Keratinocyte (primary cell): Measurements from ENCODE around the gene PROM1.

Source experiments
- EZH2 ChIP-seq: IDR thresholded peaks from one replicate; pipeline ENCODE4 v1.6.1; 2012; ENCODE audit warnings: inconsistent platforms, mild to moderate bottlenecking, low read length, moderate library complexity
- TF ChIP-seq, protein P1 (sequence below), 3 experiments: IDR thresholded peaks in 1 of 3; conservative IDR thresholded peaks in 1 of 3; optimal IDR thresholded peaks in 1 of 3; 2 replicates in 2 of 3; 3 replicates in 1 of 3; pipeline versions ENCODE3 to v1.5.1; 2011; ENCODE audit warnings: low read length in 3 of 3, mild to moderate bottlenecking in 3 of 3, moderate library complexity in 2 of 3, control low read depth in 1 of 3, inconsistent platforms in 1 of 3; ENCODE audit not compliant: insufficient read depth in 2 of 3; ENCODE audit errors: extremely low read depth in 1 of 3

DNA sequence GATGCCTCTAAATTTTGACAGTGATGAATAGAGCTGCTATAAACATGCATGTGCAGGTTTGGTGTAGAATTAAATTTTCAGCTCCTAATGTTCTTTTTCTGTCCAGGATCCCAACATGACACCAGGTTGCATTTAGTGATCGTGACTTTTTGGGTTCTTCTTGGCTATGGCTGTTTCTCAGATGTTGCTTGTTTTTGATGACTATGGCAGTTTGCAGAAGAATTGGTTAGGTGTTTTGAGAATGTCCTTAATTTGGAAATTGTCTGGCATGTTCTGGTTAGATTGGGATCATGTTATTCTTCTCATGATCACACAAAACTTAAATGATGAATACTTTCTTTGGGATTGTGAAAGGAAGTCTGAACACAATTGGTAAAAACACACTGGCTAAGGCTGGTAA is 141.5 kb downstream of the PROM1 start:
- TF ChIP-seq, protein P1, sequence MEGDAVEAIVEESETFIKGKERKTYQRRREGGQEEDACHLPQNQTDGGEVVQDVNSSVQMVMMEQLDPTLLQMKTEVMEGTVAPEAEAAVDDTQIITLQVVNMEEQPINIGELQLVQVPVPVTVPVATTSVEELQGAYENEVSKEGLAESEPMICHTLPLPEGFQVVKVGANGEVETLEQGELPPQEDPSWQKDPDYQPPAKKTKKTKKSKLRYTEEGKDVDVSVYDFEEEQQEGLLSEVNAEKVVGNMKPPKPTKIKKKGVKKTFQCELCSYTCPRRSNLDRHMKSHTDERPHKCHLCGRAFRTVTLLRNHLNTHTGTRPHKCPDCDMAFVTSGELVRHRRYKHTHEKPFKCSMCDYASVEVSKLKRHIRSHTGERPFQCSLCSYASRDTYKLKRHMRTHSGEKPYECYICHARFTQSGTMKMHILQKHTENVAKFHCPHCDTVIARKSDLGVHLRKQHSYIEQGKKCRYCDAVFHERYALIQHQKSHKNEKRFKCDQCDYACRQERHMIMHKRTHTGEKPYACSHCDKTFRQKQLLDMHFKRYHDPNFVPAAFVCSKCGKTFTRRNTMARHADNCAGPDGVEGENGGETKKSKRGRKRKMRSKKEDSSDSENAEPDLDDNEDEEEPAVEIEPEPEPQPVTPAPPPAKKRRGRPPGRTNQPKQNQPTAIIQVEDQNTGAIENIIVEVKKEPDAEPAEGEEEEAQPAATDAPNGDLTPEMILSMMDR (optimal IDR thresholded peaks at IDR 0.05 in 1 of 3, IDR thresholded peaks at IDR 0.05 in 1 of 3, conservative IDR thresholded peaks at IDR 0.05 in 1 of 3; ENCODE audit: extremely low read depth in 1 of 3, insufficient read depth in 2 of 3, low read length in 3 of 3), result no peak
- no peak for TF ChIP-seq EZH2
